ENCODE measurements around the gene AFP.

GRCh38 chr4:73451404-73451803 is 15.4 kb downstream of the AFP start:
- TF ChIP-seq, protein P1, sequence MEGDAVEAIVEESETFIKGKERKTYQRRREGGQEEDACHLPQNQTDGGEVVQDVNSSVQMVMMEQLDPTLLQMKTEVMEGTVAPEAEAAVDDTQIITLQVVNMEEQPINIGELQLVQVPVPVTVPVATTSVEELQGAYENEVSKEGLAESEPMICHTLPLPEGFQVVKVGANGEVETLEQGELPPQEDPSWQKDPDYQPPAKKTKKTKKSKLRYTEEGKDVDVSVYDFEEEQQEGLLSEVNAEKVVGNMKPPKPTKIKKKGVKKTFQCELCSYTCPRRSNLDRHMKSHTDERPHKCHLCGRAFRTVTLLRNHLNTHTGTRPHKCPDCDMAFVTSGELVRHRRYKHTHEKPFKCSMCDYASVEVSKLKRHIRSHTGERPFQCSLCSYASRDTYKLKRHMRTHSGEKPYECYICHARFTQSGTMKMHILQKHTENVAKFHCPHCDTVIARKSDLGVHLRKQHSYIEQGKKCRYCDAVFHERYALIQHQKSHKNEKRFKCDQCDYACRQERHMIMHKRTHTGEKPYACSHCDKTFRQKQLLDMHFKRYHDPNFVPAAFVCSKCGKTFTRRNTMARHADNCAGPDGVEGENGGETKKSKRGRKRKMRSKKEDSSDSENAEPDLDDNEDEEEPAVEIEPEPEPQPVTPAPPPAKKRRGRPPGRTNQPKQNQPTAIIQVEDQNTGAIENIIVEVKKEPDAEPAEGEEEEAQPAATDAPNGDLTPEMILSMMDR (conservative IDR thresholded peaks at IDR 0.05; ENCODE audit: low read depth, low read length): no peak
- TF ChIP-seq EZH2 (IDR thresholded peaks at IDR 0.05; ENCODE audit: borderline replicate concordance, low read depth, low read length, poor library complexity, severe bottlenecking): no peak

Measured in A673 (cell line).